Measurements from ENCODE around the gene SULT1C4. TPM values are rescaled to one million over a fixed set of nuclear protein-coding genes. Genes with fewer than 3 reads are reported as not detected.
A peak's percentile ranks its signal among the peaks of the same experiment; 100 is the strongest.

The SULT1C4 gene
- total and polyA plus RNA-seq, 2 of the 8 experiments (the other 6 are each of a cell fraction or from before 2014, with no cell fraction given) = 1.5 to 2.1 TPM

GRCh38 chr2:108382196-108382595 lies 4.4 kb downstream of the SULT1C4 start:
- POLR2A ChIA-PET (ENCODE audit: partially characterized antibody) = interaction anchor here (0.6 to 1.1 kb wide), 3 partner anchors 28 to 67 kb away, joined by 3 to 5 read pairs (median 4); partner anchors contain the start of gene GCC2
- Histone ChIP-seq H3K79me1 (ENCODE audit: low read depth, low read length) (no peaks in the 10 kb centered on the region), H3K79me2 (ENCODE audit: control insufficient read depth in 1 of 2, insufficient read depth in 2 of 2, low read length in 2 of 2) (no peaks in the 10 kb centered on the region), H4K91ac (replicated peaks; ENCODE audit: insufficient read length, low read length) (no peak overlapping the region), H3K9ac (replicated peaks in 1 of 4; ENCODE audit: extremely low read depth in 1 of 4, low read depth in 3 of 4, low read length in 3 of 4) (no peak overlapping the region), H3K27me3 (replicated peaks in 1 of 4; ENCODE audit: control insufficient read depth in 3 of 4, extremely low read depth in 1 of 4, insufficient read depth in 3 of 4, low read length in 3 of 4) (no peaks in the 10 kb centered on the region; a peak in 1 of 7 replicates), H3K27ac (ENCODE audit: low read depth, low read length) (no peak overlapping the region), H3K23ac (ENCODE audit: insufficient read length) (no peak overlapping the region), H3K9me3 (ENCODE audit: insufficient read depth in 2 of 2, low read depth in 1 of 2, low read length in 1 of 2) (no peaks in the 10 kb centered on the region), H3K18ac (ENCODE audit: extremely low read depth, low read length) (no peak overlapping the region), H2AFZ (ENCODE audit: low read length) (no peak overlapping the region), H2BK15ac (ENCODE audit: low read length) (no peak overlapping the region), H2BK12ac (ENCODE audit: low read depth, low read length) (no peak overlapping the region; the same call in 1 of the 2 replicates), H2BK20ac (ENCODE audit: low read length) (no peak overlapping the region), H3K56ac (replicated peaks; ENCODE audit: insufficient read length, low read depth, low read length) (no peak overlapping the region), H4K20me1 (replicated peaks in 1 of 2; ENCODE audit: control insufficient read depth in 1 of 2, insufficient read depth in 2 of 2, low read length in 2 of 2) (no peaks in the 10 kb centered on the region), H2BK5ac (ENCODE audit: low read depth, low read length) (0 out of 2 replicates have a peak overlapping the region, but pooled peaks have one; percentile 68), H4K8ac (ENCODE audit: extremely low read depth, insufficient read depth, low read length) (no peak overlapping the region), H3K36me3 (ENCODE audit: control insufficient read depth in 2 of 4, insufficient read depth in 4 of 4, low read length in 3 of 4) (no peaks in the 10 kb centered on the region; a peak in 1 of 8 replicates), H3K4me1 (replicated peaks in 1 of 4; ENCODE audit: control insufficient read depth in 3 of 4, insufficient read depth in 4 of 4, low read length in 3 of 4) (peaks cover 0 to 18% (median 13%) of the 10 kb centered on the region in 4 experiments; a peak in 4 of 7 replicates), H3K4ac (replicated peaks; ENCODE audit: insufficient read length, low read depth, low read length) (no peak overlapping the region), H3K4me2 (ENCODE audit: insufficient read depth in 1 of 2, low read depth in 2 of 2, low read length in 2 of 2) (peak overlapping the region in 1 of 2 experiments; percentile 55; a peak in 2 of 4 replicates), H3K4me3 (ENCODE audit: extremely low read depth in 1 of 4, insufficient read depth in 2 of 4, low read depth in 3 of 4, low read length in 4 of 4) (no peak overlapping the region), H3K23me2 (ENCODE audit: low read depth, low read length) (no peaks in the 10 kb centered on the region; the same call in 1 of the 2 replicates), H3K14ac (ENCODE audit: insufficient read length) (no peak overlapping the region), H2BK120ac (replicated peaks; ENCODE audit: low read depth, low read length) (no peak overlapping the region), H2AK5ac (ENCODE audit: low read depth, low read length) (peak overlapping the region; percentile 56; the same call in 1 of the 2 replicates), H4K5ac (ENCODE audit: insufficient read length, low read depth, low read length) (peak overlapping the region; percentile 41)
- TF ChIP-seq HDAC2 (IDR thresholded peaks at IDR 0.05; ENCODE audit: borderline replicate concordance in 1 of 2, low read depth in 2 of 2, low read length in 2 of 2) (no peak), SP4 (IDR thresholded peaks at IDR 0.05; ENCODE audit: low read length) (no peak), TAF7 (optimal IDR thresholded peaks at IDR 0.05; ENCODE audit: borderline replicate concordance, low read depth, low read length) (no peak), SIRT6 (IDR thresholded peaks at IDR 0.05; ENCODE audit: low read length) (no peak)
- WGBS, 2 experiments (ENCODE audit: extremely low coverage in 1 of 2, insufficient coverage in 1 of 2, insufficient read length in 1 of 2, insufficient replicate concordance in 2 of 2, low coverage in 1 of 2, low lambda C conversion rate in 2 of 2, missing lambda C conversion rate in 1 of 2) = 70% methylated on average over 4 of the region's 4 CpGs; no CpG with 5 or more reads in 1 of the 2 experiments
- CTCF ChIA-PET (ENCODE audit: partially characterized antibody) = interaction anchor here (0.6 to 1.5 kb wide), 5 partner anchors 17 to 205 kb away, joined by 3 to 4 read pairs (median 3); no protein-coding TSS in a partner anchor
- FAIRE-seq = no peak
- no peak for DNase-seq (ENCODE audit: low read depth in 1 of 2, low spot score in 2 of 2)

All from H1 (cell line).